GM18499 (cell line): ENCODE data around the gene HECW1.
"Not testable (repeated sequence)": the region's sequence is repeated elsewhere in the genome, so short reads cannot be mapped to it uniquely, and the experiment has no call there.

Source experiments
- ATAC-seq: cut with Tn5 transposase; IDR thresholded peaks from one replicate; pipeline ENCODE4 v1.9.1; 2021; ENCODE audit warnings: moderate number of reproducible peaks; ENCODE audit not compliant: insufficient read depth, unreplicated experiment

The HECW1 gene

DNA sequence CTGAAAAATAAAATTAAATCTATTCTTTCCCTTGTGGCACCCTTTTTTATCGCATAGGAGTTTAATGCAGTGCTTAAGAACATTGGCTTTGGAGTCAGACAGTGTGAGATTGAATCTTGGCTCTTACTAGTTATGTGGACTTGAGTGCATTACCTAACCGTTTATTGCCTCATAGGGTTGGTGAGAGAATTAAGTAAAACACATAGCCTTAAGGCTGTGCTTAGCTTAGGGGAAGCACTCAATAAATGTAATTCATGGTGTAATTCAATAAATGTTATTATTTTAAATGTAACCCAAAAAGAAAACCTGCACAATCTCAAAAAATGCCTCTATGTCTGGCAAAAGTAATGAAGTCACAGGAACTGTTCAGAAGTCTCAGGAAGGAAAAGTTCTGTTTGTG is 473.1 kb downstream of the HECW1 start:
- ATAC-seq: no peak

DNA sequence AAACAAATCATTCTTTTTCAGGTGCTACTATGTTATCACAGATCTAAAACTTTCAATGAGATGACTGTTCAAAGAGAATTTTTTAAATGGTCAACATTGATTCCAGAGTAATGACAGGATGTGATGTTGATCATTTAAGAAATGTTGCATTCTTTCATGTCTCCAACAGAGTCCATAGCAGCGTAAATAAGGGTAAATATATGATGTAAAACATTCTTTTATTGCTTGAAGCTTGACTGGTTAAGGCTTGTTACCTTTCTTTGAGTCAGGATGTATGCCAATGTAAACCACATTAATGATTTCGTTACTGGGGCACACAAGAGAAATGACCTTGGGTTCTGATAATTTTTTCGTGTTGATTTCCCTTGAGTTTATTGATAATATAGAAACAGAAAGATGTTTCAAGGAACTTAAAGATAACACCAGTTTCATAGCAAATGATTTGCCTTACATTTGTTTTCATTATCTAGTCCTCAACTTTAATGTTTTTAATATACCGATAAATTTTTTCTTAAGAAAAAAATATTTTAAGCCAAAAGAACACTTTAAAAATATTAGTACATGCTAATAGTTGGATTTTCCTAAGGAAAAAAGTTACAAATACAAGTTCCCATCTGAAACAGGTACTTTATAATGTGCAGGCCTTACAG is 473.9 kb downstream of the HECW1 start:
- no peak for ATAC-seq

DNA sequence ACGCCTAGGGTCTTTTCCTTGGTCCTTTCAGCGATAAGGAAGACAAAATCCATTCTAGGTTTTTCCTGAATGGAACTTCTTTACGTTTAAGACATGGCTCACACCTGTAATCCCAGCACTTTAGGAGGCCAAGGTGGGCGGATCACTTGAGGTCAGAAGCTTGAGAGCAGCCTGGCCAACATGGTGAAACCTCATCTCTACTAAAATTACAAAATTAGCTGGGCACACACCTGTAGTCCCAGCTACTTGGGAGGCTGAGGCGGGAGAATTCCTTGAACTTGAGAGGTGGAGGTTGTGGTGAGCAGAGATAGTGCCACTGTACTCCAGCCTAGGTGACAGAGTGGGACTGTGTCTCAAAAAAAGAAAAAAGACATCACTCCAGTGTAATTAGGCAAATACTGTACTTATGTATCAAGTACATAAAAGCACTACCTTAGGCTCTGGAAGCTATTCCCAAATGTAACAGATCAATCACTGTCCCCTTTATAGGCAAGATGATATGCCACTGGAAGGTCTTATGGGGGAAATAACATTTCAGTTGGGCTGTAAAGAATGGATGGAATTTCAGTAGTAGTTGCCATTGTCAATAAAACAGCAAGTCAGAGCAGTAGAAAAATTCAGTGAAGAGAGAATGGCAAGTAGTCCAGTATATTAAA is 476.2 kb downstream of the HECW1 start:
- no peak for ATAC-seq

DNA sequence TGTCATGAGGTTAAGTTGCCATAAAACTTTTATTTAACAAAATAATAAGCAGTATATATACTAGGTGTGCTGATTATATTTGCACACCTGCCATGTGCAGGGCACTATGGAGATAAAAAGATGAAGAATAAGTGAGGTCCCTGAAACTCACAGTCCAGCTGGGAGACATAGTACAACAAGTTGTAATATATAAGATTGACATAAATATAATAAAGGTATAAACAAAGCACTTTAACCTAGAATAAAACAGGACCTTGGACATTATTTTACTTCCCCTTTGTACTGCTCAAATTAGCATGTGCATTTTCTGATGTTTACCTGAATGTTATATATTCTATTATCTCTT is 476.7 kb downstream of the HECW1 start:
- ATAC-seq: no peak

DNA sequence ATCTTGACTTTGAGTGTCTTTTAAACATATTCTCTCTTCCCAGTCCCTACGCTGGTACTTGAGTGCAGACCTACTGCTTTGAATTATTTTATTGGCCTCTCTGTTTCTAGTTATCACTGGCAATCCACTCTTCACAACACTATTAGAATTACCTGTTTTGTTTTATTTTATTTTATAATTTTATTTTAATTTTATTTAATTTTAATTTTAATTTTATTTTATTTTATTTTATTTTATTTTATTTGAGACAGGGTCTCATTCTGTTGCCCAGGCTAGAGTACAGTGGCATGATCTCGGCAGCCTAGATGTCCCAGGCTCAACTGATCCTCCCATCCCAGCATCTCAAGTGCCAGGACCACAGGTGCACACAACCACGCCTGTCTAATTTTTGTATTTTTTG is 477.3 kb downstream of the HECW1 start:
- ATAC-seq: no peak

DNA sequence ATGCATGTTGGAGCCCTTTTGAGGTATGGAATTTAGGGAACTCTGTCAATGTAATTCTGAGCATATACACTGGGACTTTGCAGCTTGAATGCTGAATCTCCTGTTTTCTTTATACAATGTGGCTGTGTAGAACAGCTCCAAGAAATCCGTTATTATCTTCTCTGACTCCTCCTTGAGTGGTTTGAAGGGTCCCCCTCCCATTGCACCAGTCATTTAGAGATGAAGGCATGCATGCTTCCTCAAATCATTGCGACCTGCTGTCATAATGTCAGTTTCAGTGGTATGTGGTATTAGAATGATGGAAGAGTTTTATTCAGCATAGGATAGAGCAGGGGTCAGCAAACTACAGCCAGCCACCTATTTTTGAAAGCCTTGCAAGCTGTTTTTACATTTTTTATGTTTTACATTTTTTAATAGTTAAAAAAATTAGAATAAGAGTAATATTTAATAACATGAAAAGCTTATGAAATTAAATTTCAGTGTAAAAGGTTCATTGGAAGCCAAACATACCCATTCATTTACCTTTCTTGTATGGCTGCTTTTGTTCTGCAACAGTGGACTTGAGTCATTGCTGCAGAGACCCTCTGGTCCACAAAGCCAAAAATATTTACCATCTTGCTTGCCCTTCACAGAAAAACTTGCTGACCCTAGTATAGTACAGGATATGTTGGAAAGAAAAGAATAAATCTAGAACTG is 478.6 kb downstream of the HECW1 start:
- peak; percentile 53 for ATAC-seq

DNA sequence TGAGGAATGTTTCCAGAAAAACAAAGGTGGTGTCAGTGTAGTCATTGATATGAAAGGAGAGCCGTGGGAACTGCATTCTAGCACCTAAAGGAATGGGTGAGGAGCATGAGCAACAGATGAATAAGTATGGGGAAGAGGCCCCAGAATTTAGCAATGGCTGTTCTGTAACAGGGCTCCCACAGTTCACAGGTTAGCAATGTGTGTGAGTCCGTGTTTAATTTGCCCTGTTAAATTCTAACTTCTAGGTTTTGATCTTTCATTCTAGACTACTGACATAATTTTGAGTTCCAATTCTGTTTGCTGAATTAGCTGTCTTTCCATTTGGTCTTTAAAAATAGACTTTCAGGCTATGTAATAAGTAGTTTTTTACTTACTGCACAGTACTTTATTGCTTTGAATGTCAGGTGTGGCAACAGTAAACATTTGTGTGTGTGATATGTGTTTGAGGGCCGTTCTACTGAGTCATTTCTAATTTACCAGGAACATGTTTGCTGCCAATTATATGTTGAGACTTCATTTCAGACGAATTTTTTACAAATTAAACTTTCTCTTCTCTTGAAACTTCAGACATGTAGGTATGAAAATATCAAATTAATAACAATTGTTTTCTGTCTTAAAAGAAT is 479.2 kb downstream of the HECW1 start:
- ATAC-seq: no peak

DNA sequence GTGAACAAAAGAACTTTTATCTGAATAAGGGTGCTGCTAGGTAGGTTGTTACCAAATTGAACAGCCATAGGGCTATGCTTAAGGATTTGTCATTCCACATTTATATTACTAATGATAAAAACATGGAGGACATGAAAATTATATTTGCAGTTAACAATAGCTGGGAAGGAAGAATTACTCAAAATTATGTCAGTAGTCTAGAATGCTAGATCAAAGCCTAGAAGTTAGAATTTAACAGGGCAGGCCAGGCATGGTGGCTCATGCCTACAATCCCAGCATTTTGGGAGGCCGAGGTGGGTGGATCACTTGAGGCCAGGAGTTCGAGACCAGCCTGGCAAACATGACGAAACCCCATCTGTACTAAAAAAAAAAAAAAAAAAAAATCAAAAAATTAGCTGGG is 479.9 kb downstream of the HECW1 start:
- ATAC-seq: no peak

DNA sequence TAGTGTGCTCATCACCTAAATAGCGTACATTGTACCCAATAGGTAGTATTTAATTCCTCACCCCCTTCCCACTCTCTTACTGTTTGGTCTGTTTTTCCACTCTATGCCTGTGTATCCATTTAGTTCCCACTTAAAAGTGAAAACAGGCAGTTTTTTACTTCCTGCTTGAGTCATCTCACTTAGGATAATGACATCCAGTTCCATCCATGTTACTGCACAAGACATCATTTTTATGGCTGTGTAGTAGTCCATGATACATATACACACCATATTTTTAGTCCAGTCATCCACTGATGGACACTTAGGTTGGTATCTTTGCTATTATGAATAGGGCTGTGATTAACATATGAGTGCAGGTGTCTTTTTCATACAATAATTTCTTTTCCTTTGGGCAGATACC is 480.6 kb downstream of the HECW1 start:
- no peak for ATAC-seq

DNA sequence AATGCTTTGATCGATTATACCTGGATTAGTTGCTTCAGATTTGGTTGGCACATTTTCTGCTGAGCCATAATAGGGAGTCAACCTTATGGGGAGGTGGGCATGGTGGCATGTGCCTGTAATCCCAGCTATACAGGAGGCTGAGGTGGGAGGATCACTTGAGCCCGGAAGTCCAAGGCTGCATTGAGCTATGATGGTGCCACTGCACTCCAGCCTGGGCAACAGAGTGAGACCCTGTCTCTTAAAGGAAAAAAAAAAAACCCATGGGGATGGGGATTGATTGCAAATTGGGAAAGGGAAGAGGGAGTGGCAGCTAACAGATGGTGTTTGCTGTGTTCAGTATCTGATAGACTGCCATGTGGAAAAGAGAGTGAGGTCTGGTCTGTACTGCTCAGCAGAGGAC is 481.6 kb downstream of the HECW1 start:
- ATAC-seq: no peak

DNA sequence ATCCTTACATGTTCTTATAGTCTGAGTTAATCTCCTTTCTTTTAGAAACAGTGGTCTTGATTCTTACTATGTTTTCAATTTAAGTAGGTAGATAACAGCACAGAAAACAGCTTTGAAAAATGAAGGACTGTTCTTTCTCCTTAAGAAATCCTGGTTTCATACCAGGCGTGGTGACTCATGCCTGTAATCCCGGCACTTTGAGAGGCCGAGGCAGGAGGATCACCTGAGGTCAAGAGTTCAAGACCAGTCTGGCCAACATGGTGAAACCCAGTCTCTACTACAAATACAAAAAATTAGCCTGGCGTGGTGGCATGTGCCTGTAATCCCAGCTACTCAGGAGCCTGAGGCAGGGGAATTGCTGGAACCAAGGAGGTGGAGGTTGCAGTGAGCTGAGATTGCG is 484.0 kb downstream of the HECW1 start:
- not testable (repeated sequence) for ATAC-seq

DNA sequence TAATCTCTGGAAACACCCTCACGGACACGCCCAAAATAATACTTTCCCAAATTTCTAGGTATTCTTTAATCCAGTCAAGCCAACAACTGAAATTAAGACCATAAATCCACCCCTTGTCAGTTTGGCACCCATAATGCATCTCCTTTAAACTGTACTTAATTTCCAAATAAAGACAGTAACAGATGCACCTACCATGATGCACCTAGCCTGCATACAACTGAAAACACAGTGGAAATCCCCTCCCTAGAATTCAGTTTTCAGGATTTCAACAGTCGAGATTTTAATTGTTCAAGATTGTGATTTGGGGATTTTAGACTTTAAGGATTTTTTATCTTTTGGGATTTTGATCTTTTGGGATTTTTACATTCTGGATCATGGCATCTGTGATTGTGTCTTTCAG is 487.6 kb downstream of the HECW1 start:
- ATAC-seq: no peak

DNA sequence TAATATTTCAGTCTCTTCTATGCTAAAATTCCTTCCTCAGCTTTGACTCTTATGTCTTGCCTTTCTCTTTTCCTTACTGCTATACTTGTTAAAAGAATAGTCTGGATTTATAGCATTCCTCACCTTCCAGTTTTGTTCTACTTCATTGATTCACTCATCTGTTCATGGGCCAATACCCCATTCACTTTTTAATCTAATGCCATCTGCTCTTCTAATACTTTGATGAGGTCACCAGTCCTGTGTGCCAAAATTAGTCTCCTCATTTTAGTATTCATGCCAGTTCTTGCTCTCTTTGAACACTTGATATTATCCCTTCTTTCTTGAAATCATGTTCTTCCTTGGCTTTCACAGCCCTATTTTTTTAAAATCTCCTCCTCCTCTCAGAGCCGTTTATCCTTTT is 489.8 kb downstream of the HECW1 start:
- ATAC-seq: no peak

DNA sequence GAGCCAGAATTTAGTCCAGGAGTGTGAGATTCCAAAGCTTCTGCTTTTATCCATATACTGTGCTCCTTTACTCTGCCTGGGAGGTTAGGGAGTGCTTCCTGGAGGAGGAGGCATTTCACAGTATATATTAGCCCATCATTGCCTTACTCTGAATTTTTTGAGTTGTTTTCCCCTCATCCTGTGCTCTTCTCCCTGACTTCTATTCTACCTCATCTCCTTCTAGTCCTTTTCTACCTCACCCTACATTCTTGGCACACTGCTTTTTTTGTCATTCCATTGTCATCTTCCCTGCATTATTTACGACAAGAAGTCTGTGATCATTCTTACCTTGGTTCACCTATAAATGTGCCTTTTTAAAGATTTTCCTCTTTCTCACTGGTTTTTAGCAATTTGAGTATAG is 491.8 kb downstream of the HECW1 start:
- no peak for ATAC-seq

DNA sequence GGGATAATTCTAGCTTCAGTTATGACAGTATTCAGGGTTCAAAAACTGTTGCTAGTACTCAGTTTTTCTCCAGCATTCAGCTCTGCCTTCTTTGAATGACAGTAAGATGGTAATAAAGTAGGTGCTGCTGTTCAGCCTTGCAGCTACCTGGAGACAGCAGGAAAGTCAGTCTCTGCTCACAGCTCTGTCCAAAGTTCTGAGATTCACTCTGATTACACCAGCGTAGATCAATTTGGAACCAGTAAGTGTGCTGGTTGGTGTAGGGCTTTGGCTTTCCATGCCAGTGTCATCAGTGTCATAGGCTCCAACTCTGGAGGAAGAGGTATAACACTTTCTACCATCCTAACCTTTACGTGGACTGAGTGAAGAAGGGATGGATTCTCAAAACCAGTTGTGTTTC is 496.6 kb downstream of the HECW1 start:
- no peak for ATAC-seq

DNA sequence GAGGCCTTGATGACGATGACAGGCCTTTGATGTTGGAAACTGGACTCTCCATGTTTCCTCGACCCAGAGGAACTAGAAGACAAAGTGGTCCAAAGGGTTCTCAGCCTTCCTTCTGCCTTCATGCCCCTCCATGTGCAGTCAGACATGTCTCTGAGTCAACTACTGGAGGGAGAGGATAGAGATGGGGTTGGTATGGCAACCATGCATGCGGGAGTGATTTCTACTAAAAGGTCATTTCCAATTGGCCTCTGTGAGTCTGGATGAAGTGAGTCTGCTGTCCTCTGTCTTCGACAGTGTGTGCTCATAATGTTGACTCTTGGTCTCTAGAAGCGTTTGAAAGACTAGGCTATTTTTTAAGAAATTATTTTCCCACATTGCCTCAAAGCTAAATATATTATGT is 499.7 kb downstream of the HECW1 start:
- ATAC-seq: no peak

DNA sequence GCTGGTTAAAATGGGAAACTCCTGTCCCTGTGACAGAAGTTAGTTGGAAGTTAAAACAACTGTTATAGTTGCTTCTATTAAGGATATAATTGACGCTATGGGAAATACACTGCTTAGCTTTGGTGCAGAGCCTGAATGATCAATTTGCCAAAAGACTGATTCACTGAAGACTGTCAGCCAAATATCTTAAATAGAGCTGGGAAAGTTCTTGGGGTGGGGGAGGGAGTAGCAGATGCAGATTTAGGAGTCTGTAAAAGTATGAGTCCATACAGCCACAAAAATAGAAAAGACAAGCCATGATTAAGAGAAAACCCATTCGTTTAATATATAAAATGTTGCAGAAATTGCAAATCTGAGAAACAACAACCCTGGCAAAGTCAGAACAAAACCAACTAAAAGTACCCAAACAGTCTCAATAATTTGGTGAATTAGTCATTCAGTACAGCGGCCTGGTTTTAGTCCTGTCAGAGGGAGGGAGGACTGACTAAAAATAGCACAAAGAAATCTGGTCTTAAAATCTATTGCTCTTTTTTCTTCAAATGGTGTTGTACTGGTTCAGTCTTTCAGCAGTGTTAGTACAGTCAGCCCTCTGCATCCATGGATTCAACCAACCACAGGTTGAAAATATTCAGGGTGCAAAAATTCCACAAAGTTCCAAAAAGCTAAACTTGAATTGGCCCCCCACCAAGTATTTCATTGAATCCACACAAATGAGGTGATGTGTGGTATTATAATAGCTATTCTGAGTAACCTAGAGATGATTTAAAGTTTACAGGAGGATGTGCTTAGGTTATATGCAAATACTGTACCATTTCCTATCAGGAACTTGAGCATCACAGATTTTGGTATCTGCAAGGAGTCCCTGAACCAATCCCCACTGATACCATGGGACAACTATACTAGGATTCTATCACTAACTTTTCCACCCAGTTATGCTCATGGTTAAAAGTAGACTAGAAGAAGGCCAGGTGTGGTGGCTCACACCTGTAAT is 500.4 kb downstream of the HECW1 start:
- ATAC-seq: peak; percentile 66
